ENCODE measurements around the gene BDH2.

The BDH2 gene

DNA sequence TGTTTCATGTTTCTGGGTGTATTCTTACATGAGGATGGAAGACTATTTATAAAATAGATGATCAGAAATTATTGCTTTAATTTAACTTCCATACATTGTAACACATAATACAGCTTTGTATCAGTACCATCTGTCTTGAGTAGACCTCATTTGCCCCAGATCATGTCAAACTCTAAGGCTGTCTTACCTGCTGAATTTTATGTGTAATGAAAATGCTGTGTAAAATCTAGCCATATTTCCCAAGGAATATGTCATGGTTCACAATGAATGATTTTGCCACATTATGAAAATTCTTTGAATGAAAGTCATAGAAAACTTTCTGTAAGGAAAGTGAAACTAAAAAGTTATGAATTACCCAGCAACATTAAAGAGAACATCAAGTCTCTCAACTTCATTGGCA, 7.4 kb downstream of the BDH2 start:
- no peak for DNase-seq (ENCODE audit: extremely low spot score)
- TF ChIP-seq NFRKB (IDR thresholded peaks at IDR 0.05): no peak
- no peak for TF ChIP-seq HDGF (IDR thresholded peaks at IDR 0.05; ENCODE audit: borderline replicate concordance)
- POLR2A ChIA-PET: no interaction called here
- CTCF ChIA-PET: interaction anchor here (1.4 to 2.9 kb wide), 2 partner anchors 40 to 472 kb away, joined by 4 to 9 read pairs; no protein-coding TSS in a partner anchor

DNA sequence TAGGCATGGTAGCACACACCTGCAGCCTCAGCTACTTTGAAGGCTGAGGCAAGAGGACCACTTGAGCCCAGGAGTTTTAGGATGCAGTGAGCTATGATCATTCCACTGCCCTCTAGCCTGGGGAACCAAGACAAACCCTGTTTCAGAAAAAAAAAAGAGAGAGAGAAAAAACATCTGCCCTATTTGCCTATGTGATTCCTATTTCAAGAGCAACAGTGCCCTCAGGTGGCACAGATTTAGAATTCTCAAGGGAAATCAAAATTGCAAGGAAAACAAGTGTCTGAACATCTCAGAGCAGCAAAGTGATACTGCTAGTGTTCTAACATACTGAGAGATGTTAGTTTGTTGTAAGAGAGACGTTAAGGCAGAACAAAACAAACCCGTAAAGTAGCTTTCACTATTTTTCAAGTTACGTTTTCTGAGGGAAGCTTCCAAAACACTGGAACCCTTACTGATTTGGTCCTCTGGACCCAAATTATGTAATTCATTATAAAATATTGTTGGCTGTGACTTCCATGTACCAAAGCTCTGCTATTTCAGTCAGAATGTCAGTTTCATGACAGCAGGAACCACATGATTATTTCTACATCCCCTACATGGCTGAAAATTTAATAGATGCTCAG, 7.9 kb downstream of the BDH2 start:
- CTCF ChIA-PET: interaction anchor here (0.6 to 2.9 kb wide), 4 partner anchors 40 to 471 kb away, joined by 3 to 9 read pairs (median 4); no protein-coding TSS in a partner anchor
- no peak for TF ChIP-seq HDGF (IDR thresholded peaks at IDR 0.05; ENCODE audit: borderline replicate concordance)
- no peak for TF ChIP-seq ARNT (IDR thresholded peaks at IDR 0.05)
- peak; percentile 92 for TF ChIP-seq ZNF384 (IDR thresholded peaks at IDR 0.05)
- TF ChIP-seq FOXK2 (IDR thresholded peaks at IDR 0.05): no peak
- TF ChIP-seq, protein P1, sequence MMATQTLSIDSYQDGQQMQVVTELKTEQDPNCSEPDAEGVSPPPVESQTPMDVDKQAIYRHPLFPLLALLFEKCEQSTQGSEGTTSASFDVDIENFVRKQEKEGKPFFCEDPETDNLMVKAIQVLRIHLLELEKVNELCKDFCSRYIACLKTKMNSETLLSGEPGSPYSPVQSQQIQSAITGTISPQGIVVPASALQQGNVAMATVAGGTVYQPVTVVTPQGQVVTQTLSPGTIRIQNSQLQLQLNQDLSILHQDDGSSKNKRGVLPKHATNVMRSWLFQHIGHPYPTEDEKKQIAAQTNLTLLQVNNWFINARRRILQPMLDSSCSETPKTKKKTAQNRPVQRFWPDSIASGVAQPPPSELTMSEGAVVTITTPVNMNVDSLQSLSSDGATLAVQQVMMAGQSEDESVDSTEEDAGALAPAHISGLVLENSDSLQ (IDR thresholded peaks at IDR 0.05): no peak
- POLR2A ChIA-PET: interaction anchor here (1.2 kb wide), 1 partner anchor 8 kb away, joined by 3 read pairs; the partner anchor contains the start of gene BDH2
- peak; percentile 26 for DNase-seq (ENCODE audit: extremely low spot score)

DNA sequence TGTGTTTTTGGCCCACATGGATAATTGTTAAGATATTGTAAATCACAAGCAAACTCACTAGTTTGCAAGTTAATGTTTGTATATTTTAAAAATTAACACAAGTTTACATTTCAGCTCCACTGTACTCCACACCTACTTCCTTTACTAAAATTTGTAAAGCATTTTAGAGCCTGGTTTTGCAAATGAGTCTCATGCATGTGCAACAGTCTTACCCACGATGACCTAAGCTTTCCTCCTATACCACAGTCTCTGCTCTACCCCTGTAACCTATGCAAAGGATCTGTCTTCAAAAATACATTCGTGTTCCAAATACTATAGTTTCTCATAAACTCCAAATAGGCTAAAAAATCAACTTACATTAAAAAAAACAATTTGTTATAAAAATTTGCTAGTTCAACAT, 10.2 kb downstream of the BDH2 start:
- DNase-seq (ENCODE audit: extremely low spot score): no peak
- ChIA-PET POLR2A (no interaction called here), CTCF (interaction anchor here (2.9 kb wide), 1 partner anchor 469 kb away, joined by 9 read pairs; no protein-coding TSS in a partner anchor)
- no peak for TF ChIP-seq SUZ12 (IDR thresholded peaks at IDR 0.05)

DNA sequence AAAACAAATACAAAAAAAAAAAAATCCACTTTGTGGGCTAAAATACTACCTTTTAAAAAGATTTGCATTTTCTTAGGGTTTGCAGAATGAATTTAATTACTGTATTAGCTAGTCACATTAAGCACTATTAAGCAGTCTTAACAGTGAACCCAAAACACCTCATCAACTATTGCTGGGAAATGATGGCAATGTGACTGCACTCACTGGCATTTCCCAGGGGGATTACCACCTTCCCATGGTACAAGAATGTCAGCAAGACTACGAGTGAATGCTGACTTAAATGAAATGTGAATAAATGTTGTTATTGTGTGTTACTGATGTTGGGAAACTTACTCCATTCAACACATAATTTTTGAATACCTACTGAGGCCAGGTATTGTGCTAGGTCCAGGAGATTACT, 13.1 kb downstream of the BDH2 start:
- POLR2A ChIA-PET: no interaction called here
- CTCF ChIA-PET: no interaction called here
- TF ChIP-seq BHLHE40 (IDR thresholded peaks at IDR 0.05; ENCODE audit: borderline replicate concordance) (no peak), NFRKB (IDR thresholded peaks at IDR 0.05) (no peak)

DNA sequence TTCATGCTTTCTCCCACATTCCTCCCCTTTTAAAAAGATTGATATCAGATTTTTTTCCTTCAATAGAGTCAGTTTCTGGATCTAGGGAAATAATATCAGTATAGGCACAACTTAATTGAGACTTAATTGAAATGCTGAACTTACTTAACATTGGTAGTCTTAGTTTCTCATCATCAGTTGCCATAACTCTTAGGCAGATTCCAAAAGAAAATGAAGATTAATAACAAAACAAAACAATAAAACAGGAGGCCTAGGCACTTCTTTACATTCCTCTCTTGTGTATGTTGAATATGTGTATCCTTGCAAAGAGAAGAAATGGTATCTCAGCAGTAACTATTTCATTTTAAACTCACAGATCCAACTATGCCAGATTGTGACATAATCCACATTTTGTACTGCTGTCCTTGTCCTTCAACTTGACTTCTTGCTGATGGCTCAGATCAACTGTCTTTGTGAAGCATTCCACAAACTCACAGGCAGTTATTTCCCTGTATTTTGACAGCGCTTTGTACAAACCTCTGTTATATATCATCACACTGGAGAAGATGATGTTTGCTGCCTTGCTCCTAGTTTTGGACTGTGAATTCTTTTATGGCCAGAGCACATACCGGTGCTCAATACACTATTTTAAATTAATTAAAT, 14.0 kb downstream of the BDH2 start:
- ChIA-PET POLR2A (no interaction called here), CTCF (no interaction called here)
- TF ChIP-seq, protein P1 (IDR thresholded peaks at IDR 0.05): no peak
- TF ChIP-seq ZNF384 (IDR thresholded peaks at IDR 0.05) (no peak), TARDBP (IDR thresholded peaks at IDR 0.05) (no peak), FOXM1 (IDR thresholded peaks at IDR 0.05; ENCODE audit: borderline replicate concordance) (no peak), BHLHE40 (IDR thresholded peaks at IDR 0.05; ENCODE audit: borderline replicate concordance) (no peak), FOXA1 (IDR thresholded peaks at IDR 0.05) (no peak), HDGF (IDR thresholded peaks at IDR 0.05; ENCODE audit: borderline replicate concordance) (no peak), ELF4 (IDR thresholded peaks at IDR 0.05) (no peak), NFRKB (IDR thresholded peaks at IDR 0.05) (no peak), LEF1 (IDR thresholded peaks at IDR 0.05; ENCODE audit: borderline replicate concordance) (no peak), SP1 (IDR thresholded peaks at IDR 0.05) (no peak), ARNT (IDR thresholded peaks at IDR 0.05) (no peak)
- DNase-seq (ENCODE audit: extremely low spot score): no peak

More for the DNA sequence above, 13.1 kb downstream of the BDH2 start:
- DNase-seq (ENCODE audit: extremely low spot score): no peak

DNA sequence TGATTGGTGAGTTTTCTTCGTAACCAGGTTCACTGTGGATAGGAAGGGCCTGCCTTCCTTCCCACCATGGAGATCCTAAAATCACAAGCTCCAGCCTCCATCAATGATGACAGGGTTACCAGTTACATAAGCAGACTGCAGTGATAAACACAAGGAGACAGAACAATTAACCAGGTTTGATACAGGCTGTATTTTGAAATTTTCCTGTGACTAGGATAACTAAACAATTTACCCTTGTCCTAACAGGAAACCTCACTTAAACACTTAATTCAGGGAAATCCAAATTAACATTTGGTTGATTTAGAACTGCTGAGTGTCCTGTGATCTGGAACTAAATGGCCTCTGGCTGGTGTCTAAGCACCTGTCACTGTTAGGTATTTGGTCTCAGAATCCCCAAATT, 20.0 kb downstream of the BDH2 start:
- no peak for DNase-seq (ENCODE audit: extremely low spot score)
- TF ChIP-seq FOXK2 (IDR thresholded peaks at IDR 0.05) (no peak), ELF4 (IDR thresholded peaks at IDR 0.05) (no peak), FOXM1 (IDR thresholded peaks at IDR 0.05; ENCODE audit: borderline replicate concordance) (no peak), BHLHE40 (IDR thresholded peaks at IDR 0.05; ENCODE audit: borderline replicate concordance) (no peak), CTBP1 (IDR thresholded peaks at IDR 0.05; ENCODE audit: borderline replicate concordance) (no peak), ZNF384 (IDR thresholded peaks at IDR 0.05) (no peak), FOXA1 (IDR thresholded peaks at IDR 0.05) (no peak), SUZ12 (IDR thresholded peaks at IDR 0.05) (no peak), ARNT (IDR thresholded peaks at IDR 0.05) (no peak), LEF1 (IDR thresholded peaks at IDR 0.05; ENCODE audit: borderline replicate concordance) (no peak), HDGF (IDR thresholded peaks at IDR 0.05; ENCODE audit: borderline replicate concordance) (no peak), SP1 (IDR thresholded peaks at IDR 0.05) (no peak)
- TF ChIP-seq, protein P1 (IDR thresholded peaks at IDR 0.05): no peak
- POLR2A ChIA-PET: no interaction called here
- CTCF ChIA-PET: no interaction called here

DNA sequence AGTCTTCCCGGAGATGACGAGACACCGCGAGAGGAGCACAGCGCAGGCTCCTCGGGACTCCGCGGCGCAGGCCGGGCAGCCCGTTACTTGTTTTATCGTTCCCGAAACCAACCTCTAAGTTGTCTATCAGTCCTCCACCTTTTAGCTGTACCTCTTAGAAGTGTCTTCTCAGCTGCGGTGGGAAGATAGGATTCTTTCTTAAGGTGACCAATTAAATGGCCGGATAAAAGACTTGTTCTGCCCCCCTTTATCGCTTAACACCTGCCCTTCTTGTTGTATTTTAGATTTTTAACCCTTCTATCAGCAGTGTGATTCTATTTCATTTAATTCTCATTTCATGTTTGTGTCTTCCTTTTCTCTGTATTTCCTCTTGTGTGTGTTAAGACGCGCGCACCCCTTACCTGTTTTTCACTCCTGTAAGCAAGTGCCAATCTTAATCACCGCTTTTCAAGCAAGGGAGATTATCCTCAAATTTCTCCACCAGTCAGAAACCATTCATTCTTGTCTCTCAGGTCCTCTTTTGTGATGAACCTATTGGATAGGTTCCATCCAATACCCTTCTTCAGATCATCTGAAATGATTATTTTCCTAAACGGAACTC, 22.8 kb downstream of the BDH2 start, which contains the start of gene SLC9B2:
Gene SLC9B2, minus strand, starts transcription at position 15 of the 601 bp plus-strand sequence. CDS start 9,211 bp downstream, outside the sequence.
- no peak for DNase-seq (ENCODE audit: extremely low spot score)
- TF ChIP-seq LEF1 (IDR thresholded peaks at IDR 0.05; ENCODE audit: borderline replicate concordance) (no peak), BHLHE40 (IDR thresholded peaks at IDR 0.05; ENCODE audit: borderline replicate concordance) (no peak), FOXA1 (IDR thresholded peaks at IDR 0.05) (no peak), ARNT (IDR thresholded peaks at IDR 0.05) (no peak), L3MBTL2 (conservative IDR thresholded peaks at IDR 0.05) (no peak), FOXK2 (IDR thresholded peaks at IDR 0.05) (no peak), TARDBP (IDR thresholded peaks at IDR 0.05) (no peak), SP1 (IDR thresholded peaks at IDR 0.05) (no peak), HDGF (IDR thresholded peaks at IDR 0.05; ENCODE audit: borderline replicate concordance) (no peak), NFRKB (IDR thresholded peaks at IDR 0.05) (no peak), FOXM1 (IDR thresholded peaks at IDR 0.05; ENCODE audit: borderline replicate concordance) (no peak), ELF4 (IDR thresholded peaks at IDR 0.05) (no peak), SUZ12 (IDR thresholded peaks at IDR 0.05) (no peak), ZNF384 (IDR thresholded peaks at IDR 0.05) (no peak)
- TF ChIP-seq, protein P1 (IDR thresholded peaks at IDR 0.05): no peak
- CTCF ChIA-PET: no interaction called here
- POLR2A ChIA-PET: interaction anchor here (1.0 to 1.6 kb wide), 3 partner anchors 11 to 250 kb away, joined by 3 to 4 read pairs (median 4); partner anchors contain the start of genes CISD2 and UBE2D3

Data from HEK293T (cell line).